A204.1 (cell line): Measurements from ENCODE around the gene PM20D2.
"Not testable (repeated sequence)": the region's sequence is repeated elsewhere in the genome, so short reads cannot be mapped to it uniquely, and the experiment has no call there.

Source experiments
- FAIRE-seq: peaks from 2 replicates; lab custom pipeline; 2012; peaks lifted over from hg19 to GRCh38; lab: Jason Lieb, UNC

The PM20D2 gene, protein sequence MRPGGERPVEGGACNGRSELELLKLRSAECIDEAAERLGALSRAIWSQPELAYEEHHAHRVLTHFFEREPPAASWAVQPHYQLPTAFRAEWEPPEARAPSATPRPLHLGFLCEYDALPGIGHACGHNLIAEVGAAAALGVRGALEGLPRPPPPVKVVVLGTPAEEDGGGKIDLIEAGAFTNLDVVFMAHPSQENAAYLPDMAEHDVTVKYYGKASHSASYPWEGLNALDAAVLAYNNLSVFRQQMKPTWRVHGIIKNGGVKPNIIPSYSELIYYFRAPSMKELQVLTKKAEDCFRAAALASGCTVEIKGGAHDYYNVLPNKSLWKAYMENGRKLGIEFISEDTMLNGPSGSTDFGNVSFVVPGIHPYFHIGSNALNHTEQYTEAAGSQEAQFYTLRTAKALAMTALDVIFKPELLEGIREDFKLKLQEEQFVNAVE

DNA sequence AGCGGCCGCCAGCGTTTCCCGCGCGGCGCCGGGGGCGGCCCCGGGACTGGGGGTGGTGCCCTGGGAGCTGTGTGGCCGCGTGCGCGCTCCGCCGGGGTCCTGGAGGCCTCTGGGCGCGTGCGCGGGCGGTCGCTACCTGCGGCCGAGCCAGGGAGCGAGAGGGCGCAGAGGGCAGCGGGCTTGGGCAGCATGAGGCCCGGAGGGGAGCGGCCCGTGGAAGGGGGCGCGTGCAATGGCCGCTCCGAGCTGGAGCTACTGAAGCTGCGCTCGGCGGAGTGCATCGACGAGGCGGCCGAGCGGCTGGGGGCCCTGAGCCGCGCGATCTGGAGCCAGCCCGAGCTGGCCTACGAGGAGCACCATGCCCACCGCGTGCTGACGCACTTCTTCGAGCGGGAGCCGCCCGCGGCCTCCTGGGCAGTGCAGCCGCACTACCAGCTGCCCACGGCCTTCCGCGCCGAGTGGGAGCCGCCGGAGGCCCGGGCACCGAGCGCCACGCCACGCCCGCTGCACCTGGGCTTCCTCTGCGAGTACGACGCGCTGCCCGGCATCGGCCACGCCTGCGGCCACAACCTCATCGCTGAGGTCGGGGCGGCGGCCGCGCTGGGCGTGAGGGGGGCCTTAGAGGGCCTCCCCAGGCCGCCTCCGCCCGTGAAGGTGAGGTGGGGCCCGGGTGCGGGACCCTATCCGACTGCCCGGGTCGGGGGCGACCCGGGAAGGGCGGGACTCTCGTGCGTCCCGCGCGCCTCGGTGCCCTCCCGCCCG, at the start of gene PM20D2:
TSS of gene PM20D2 (plus strand) at position 100 of the 762 bp plus-strand sequence. CDS start at position 190, 90 bp downstream.
- FAIRE-seq: no peak

DNA sequence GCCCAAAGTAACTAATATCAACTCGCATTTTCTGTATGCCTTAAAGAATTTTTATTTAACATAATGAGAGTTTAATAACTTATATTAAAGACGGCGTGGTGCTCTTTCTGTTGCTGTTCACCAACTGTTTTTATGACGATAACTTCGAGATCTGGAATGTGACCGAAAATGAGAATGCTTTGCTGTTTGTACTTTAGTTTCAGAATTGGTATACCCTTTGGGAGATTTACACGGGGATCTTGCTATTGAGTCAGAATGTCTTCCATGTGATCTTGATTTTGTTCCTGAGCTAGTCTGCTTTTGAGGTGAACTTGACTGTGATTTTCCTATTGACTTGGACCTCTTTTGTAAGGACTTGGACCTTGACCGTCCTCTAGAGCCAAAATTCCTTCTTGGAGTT, 47.4 kb upstream of the PM20D2 start:
- FAIRE-seq: no peak

DNA sequence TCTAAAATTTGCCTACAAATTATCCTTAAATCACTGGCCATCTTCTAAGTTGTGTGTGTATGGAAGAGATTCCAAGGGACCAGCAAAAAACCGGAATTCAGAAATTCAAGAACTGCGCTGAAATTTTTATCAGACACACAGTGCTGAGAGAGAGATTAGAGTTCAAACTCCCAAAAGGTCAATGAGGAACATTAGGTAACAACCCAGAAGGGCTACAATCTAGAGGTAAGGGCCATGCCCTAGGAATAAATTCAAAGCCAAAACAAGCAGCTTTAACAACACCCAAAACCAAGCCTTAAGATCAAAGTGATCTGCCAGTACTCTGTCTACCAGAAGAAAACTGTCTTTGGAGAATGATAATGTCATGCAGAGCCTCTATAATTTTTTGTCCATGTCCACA, 45.7 kb upstream of the PM20D2 start:
- FAIRE-seq: no peak

DNA sequence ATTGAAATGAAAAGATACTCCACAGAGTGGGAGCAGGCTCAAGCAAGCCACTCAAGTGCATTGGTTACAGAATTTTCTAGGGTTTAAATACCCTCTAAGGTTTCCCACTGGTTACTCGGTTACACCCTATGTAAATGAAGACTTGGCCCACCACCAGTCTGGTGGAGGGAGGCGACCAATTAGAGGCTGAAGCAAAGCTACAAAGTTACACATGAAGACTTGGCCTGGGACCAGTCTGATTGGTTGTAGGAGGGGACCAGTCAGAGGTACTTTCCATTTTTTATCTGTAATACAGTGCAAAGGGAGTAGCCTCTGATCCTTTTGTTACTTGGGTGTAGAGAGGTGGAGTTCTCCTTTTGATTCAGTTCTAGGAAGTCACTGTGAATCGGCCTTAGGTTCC, 35.6 kb upstream of the PM20D2 start:
- no peak for FAIRE-seq

DNA sequence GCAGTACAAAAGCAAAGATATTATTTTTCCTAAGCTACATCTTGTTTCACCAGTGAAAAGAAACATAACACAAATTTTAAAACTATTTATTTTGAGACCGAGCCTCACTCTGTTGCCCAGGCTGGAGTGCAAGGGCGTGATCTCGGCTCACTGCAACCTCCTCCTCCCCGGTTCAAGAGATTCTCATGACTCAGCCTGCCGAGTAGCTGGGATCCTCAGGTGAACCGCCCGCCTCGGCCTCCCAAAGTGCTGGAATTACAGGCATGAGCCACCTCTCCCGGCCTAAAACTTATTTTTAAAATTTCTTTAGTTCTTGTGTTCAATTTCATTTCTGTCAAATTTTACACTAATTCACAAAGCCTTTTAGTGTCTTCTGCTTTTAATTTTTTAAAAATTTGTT, 33.9 kb upstream of the PM20D2 start:
- FAIRE-seq: no peak

DNA sequence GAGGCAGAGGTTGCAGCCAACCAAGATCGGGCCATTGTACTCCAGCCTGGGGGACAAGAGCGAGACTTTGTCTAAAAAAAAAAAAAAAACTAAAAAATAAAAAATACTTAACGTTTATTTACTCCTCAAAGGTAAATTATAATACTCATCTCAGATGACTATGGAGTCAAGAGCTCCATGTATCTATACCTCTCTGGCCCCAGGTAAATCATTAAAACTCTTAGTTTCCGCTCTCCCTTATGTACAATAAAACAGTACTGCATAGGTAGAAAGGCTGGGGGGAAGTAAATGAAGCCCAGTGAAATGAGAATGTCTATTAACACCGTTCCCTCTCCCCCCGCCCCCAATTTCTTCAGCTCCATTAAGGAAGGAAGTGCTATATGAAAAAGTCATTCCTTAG, 29.2 kb upstream of the PM20D2 start:
- FAIRE-seq: no peak

DNA sequence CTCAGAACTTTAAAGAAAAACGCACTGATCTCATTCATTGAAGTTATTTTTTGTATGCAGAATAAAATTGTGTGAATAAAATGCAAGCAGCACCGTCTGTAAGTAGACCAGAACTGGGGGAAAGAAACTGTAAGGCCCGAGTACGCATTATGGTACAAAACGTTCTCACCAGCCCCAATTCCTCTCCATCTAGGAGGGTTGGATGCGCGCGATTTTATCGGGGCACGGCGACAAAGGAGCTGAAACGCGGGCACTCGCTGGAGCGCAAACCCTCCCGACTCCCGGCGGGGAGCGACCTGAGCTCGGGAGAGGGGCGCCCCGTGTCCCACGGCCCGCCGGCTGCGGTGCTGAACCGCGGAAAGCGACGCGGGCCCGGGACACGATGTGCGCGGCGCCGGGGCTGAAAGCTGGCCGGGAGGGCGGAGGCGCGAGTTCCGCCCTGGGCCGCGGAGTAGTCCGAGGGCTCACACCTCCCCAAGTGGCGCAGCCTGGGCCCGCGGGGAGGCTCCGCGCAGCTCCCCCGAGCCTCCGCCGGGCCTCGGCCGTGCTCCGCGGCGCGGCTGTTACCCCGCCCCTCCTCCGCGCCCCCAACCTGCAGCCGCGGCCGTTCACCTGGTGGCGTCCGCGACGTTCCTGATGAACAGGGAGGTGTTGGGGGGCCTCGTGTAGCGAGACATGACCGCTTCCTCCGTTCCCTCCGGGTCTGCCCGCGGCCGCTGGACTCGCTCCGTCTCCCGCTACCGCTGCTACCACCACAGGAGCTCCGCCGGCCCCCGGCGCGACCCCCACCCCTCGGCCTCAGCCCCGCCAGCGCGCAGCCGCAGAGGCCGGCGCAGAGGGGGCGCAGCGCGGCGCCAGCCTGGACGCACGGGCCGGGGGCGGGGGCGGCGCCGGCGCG, 28.4 kb upstream of the PM20D2 start, which contains the start of gene SRSF12:
TSS of gene SRSF12 (minus strand) at position 861 of the 898 bp plus-strand sequence. CDS start at position 677, 184 bp downstream.
- no peak for FAIRE-seq

DNA sequence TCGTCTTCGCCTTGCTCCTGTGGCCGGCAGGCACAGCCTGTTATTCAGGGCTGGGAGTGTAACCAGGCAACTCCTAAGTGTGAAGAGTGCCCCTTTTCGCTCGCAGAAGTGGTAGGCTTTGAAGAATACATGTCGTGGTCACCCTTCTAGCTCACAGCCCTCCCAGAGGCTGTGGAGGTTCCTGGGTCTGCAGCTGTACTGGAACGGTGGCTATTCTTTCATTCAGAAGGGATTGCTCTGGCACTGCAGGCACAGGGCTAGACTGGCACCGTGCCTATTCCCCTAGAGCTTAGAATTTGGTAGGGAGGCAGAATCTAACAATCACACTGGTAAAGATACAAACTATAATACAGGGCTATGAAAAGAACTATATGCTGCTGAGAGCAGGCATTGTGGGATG, 26.9 kb upstream of the PM20D2 start:
- FAIRE-seq: no peak

DNA sequence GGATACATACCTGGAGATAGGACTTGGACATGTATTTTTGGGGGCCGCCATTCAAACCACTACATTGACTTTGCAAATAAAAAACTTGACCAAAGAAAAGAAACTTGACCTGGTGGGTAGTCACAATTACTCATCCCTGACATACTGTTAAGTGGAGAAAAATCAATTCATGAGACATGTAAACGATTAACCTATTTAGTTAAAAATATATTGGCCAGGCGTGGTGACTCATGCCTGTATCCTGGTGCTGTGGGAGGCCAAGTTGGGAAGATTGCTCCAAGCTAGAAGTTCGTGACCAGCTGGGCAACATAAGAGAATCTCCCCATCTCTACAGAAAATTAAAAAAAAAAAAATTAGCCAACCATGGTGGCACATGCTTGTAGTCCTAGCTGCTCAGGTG, 25.5 kb upstream of the PM20D2 start:
- FAIRE-seq: no peak

DNA sequence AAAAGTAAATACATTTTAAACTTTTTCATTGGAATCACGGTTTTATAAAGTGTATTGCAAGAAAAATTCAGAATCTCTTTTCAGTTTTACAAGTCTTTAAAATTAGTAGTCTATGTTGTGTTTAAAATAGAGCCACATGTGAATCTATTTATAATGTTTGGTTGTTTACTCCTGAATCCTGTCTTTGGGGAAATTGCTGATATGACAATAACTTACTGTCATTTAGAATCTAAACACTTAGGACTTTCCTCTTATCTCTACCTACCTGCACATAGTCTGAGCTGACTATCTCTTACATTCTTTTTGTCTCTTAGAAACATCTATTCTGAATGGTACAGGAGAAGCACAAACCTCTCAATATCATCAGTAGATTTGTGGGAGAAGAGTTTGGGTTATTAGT, 23.9 kb upstream of the PM20D2 start:
- no peak for FAIRE-seq

DNA sequence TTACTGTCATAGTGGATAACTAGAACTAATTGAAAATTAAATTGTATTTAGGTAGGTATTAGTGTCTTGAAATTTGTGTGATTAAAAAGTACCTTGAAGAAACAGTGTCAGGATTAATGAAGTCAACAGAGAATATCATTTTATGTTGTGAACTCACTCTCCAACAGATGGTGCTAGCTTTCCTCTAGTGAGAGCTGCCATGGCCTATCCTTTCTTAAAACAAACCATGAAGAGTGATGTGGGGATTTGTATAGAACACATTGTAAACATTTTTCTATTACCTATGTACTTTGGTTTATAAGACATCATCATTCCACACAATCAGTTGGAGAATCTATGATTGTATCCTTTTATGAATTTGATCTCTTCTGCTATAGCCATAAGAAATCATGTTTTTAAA, 23.2 kb upstream of the PM20D2 start:
- FAIRE-seq: peak; percentile 92

DNA sequence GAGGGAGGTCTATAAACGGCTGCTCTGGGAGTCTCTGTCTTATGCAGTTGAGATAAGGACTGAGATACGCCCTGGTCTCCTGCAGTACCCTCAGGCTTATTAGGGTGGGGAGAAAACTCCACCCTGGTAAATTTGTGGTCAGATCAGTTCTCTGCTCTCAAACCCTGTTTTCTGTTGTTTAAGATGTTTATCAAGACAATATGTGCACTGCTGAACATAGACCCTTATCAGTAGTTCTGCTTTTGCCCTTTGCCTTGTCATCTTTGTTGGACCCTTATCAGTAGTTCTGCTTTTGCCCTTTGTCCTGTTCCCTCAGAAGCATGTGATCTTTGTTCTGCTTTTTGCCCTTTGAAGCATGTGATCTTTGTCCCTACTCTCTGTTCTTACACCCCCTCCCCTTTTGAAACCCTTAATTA, 17.6 kb upstream of the PM20D2 start:
- FAIRE-seq: not testable (repeated sequence)

DNA sequence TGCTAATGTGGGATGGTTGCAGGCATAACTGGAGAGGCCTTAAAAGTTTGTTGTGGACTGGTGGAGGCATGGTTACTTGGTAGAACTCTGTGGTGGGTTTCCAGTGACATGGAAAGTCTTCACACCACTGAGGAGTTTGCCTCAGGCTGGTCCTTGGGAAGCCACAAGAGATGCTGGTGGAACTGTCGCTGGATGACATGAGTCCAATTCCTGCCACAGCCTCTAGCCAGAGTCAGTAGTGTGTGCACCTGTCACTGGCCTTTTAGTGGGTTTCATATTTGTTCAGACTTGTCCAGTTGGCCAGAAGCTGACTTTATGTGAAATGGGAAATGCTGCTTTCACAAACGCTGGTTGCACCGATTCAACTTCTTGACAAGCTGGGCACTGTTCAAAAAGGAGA, 14.3 kb upstream of the PM20D2 start:
- FAIRE-seq: no peak

DNA sequence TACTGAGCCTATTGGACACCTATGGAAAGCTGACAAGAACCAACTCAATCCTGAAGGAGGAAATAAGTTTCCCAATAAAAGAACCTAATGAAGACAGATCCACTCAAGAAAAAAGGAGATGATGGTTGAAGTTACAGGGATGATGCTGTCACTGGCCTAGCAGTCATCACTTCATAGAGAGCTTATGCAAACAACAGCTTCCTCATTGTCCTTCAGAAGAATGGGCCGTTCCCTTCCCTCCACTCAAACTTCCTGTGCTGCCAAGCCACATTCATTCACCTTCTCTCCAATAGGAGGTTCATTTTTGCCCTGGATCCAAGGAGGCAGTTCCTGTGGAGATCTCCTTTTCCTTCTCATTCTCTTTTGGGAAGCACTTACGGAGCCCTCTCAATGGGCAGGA, 13.8 kb upstream of the PM20D2 start:
- FAIRE-seq: no peak

DNA sequence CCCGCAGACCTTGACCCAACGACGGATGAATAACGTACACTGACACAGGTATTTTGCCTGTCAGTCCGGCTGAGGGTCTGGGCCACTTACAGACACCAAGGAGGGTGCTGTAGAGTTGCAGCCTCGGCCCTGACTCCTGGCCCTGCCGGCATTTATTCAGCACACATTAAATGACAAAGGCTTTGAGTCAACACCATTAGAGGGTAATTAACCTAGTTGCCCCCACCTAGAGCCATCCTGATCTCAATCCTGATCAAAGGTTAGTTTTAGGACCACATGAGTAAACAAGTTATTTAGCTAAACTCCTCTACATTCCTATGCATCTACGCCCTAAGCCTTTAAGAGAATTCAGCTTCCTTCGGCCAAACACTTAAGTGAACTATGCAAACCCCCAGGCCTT, 11.9 kb upstream of the PM20D2 start:
- no peak for FAIRE-seq

DNA sequence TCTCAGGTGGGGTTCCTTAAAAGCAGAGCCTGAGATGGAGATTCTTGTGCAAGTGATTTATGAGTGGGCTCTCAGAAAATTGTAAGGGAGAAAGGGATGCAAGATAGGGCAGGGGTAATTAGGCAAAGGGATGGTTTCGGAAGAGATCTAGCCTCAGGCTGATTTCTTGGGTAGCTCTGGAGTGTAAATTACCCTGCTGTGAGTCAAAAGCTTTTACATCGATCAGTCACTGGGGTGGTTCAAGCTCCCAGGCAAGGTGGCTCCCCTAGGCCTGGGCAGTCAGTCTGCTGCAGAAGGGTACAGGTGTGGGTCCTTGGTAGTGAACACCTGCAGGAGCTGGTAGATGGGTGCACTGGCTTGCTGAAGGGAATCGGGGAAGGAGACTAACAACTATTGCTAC, 11.1 kb upstream of the PM20D2 start:
- no peak for FAIRE-seq

DNA sequence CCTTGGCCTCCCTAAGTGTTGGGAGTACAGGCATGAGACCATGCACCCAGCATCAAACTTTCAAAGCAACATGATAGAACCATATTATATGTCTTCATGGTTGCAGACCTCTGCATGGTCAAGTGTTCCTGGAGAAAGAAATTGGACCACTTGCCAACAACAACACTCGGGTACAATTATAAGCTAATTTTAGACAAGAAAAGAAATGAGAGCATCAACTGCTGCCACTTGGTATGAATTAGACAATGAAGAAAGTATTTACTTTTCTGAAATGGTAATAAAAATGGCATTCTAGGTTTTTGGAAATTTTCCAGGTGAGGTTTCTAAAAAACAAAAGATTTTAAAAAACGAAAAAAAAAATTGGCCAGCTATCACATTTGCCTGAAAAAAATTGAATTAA, 7.7 kb upstream of the PM20D2 start:
- FAIRE-seq: no peak

DNA sequence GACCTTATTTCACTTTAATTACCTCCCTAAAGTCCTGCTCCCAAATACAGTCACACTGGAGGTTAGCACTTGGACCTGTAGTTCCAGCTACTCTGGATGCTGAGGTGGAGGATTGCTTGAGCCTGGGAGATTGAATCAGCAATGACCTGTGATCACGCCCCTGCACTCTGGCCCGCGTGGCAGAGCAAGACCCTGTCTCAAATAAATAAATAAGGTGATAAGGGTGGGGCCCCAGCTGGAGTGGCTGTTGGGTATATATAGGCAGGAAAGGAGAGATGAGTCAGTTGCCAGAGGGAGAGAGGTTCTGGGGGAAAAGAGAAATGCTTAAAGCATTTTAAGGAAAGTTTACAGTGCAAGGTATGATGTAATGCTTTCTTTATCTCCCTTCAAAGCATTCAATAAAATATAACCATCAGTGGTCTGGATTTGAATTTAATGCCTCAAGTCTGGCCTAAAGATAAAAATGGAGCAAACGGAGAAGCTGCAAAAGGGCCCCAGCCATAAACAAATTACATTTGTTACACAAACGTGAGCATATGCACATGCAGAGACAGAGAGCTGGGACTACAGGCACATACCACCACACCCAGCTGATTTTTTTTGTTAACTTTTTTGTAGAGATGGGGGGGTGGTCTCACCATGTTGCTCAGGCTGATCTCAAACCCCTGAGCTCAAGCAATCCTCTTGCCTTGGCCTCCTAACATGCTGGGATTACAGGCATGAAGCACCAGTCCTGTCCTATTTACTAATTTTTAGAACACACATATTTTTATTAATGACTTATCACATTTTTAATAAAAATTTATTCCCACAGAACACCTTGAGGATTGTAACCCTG, 6.1 kb upstream of the PM20D2 start:
- FAIRE-seq: no peak

DNA sequence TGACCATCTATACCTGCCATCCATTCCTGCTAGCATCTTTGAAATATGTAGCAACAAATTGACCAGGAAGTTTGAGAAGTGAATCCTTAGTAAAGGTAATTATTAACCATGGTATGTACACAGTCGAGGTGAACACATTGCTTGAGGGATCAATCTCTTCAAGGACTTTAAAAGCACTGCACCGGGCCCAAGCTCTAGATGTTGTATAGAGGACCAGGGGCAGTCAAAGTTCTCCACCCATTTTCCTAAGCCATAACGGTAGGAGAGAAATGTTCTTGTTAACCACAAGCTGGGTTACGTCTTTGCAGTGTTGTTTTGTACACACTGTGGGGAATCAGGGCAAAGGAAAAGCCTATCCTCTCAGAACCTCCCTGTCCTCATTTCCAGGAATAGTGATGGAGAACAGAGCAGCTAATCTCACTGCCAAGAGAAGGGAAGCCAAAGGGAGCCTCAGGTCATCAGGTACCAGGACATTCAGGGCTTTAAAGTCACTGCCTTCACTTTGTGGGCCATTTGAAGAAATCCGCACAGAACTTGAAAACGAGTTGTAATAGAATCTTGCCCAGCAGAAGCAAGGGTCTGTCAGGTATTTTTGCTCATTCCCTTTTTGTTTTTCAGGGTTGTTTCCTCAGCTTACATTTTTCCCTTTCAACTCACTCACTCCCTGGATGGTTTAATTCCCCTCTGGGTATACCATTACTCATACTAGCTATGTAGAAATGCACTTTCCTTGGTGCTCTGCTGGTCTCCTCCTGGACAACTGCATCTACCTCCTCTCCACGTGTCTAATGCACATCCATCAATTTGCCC, 5.3 kb upstream of the PM20D2 start:
- no peak for FAIRE-seq

DNA sequence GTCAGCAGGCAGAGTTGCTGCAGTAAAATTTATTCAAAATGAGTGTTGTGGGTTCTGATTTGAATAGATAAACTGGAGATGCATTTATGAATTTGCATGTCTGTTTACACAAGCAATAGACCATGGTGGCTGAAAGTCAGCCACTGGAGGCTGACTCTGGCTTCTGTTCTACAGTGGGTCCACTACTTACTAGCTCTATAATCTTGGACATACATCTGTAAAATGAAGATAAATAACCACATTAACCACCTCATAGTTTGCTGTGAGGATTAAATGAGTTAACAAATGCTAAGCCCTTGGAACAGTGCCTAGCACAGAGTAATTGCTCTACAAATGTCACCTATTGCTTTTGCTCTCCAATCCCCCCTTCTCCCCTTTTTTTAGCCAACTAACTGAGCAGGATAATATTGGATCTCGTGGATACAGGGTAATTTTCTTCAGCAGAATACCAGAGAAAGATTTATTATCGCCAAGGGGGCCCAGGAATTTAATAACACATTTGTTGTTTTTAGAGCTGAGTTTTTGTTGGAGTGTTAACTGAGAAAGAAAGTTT, 1.4 kb upstream of the PM20D2 start:
- FAIRE-seq: no peak
